Measurements from ENCODE around the gene ETFDH.

GRCh38 chr4:158724637-158725036 is 52.5 kb downstream of the ETFDH start:
- TF ChIP-seq CTCF (IDR thresholded peaks at IDR 0.05; ENCODE audit: low read depth, low read length) (no peak), EZH2phosphoT487 (IDR thresholded peaks at IDR 0.05; ENCODE audit: low read depth) (no peak)

Data from OCI-LY3 (cell line).